Measurements from ENCODE around the gene SLC6A7.

DNA sequence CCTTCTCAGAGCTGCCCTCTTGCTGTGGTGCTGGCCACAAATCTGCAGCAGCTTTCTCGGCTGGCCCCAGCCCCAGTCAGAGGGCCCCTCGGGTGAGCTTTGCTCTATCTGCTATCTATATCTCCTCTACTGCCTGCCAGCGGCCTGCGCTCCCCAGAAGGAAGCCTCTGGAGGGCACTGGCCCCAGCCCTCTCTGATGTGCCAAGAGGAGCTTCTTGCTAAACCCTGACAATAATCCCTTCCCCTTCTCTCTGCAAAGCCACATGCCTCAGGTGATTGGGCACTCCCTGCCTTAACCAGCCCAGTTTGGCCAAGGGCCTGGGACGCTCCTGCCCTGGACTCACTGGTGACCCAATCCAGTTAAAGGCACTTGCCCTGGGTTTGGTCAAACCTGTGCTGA lies 57.0 kb downstream of the SLC6A7 start:
- TF ChIP-seq CTCF (IDR thresholded peaks at IDR 0.05), result no peak
- TF ChIP-seq POLR2A (IDR thresholded peaks at IDR 0.05), result no peak
